T-helper 17 cell (primary cell): ENCODE measurements around the gene D2HGDH. TPM values are rescaled to one million over a fixed set of nuclear protein-coding genes. Genes with fewer than 3 reads are reported as not detected.

ENCODE experiments used
- ATAC-seq: fragments of 150-1000 bp; cut with Tn5 transposase; 2 replicates; pipeline ENCODE4 v1.10.0; 2021; ENCODE audit warnings: mild to moderate bottlenecking, moderate library complexity
- DNase-seq, 3 donors: peaks; one replicate each; pipeline versions ENCODE4 v3.0.0 to v3.0.0-alpha.2; 2020 to 2021
- H3K9me3 ChIP-seq: one replicate; pipeline ENCODE4 v1.7.0; 2013; ENCODE audit warnings: low read length, mild to moderate bottlenecking; ENCODE audit not compliant: control insufficient read depth, poor library complexity, severe bottlenecking
- H3K27ac Mint-ChIP-seq: one replicate; pipeline ENCODE4 v1.8.0; 2022; ENCODE audit warnings: mild to moderate bottlenecking, moderate library complexity, mixed read lengths
- H3K27me3 Mint-ChIP-seq: one replicate; pipeline ENCODE4 v1.8.0; 2022; ENCODE audit warnings: mixed read lengths
- H3K36me3 Mint-ChIP-seq: one replicate; pipeline ENCODE4 v1.8.0; 2022; ENCODE audit warnings: low read depth, mixed read lengths
- H3K4me1 Mint-ChIP-seq: one replicate; pipeline ENCODE4 v1.8.0; 2022; ENCODE audit warnings: mild to moderate bottlenecking, mixed read lengths
- H3K4me3 Mint-ChIP-seq: one replicate; pipeline ENCODE4 v1.8.0; 2022; ENCODE audit warnings: mild to moderate bottlenecking, moderate library complexity, mixed read lengths
- total RNA-seq, 4 donors: library from RNA in 2 of 4; stranded (reverse) in 2 of 4; gene quantifications; one replicate each; pipeline ENCODE4 v1.2.3 and lab custom pipeline; 2022 to 2026

The D2HGDH gene
- total RNA-seq, result 10 to 100 TPM; 28.0 to 32.6 TPM
- total RNA-seq (lab: John Stamatoyannopoulos, UW), result 24.1 to 45.2 reads per million in 2 donors

- no peaks in the 10 kb centered on the region for H3K36me3 Mint-ChIP-seq
- ATAC-seq (peak; percentile 94), DNase-seq (peak; percentile 90 to 96 (median 91))
- peak within 1 kb of the TSS; percentile 87 for H3K4me3 Mint-ChIP-seq
- no peaks in the 10 kb centered on the region for H3K9me3 ChIP-seq
- no peak within 1 kb of the TSS for H3K27ac Mint-ChIP-seq
- H3K27me3 Mint-ChIP-seq, result no peaks in the 10 kb centered on the region
- peaks cover 23% of the 10 kb centered on the region for H3K4me1 Mint-ChIP-seq
Observed at GRCh38 chr2:241734467-241735208, at the start of gene D2HGDH. Gene D2HGDH (plus strand): TSS chr2:241734630. CDS start chr2:241735225, 595 bp downstream.

GRCh38 chr2:241686324-241686649 is 48.1 kb upstream of the D2HGDH start:
- ATAC-seq, result no peak
- H3K4me1 Mint-ChIP-seq, result peaks cover 14% of the 10 kb centered on the region
- peak overlapping the region; percentile 57 for H3K27ac Mint-ChIP-seq
- peak overlapping the region; percentile 96 for H3K4me3 Mint-ChIP-seq
- no peaks in the 10 kb centered on the region for H3K36me3 Mint-ChIP-seq
- H3K27me3 Mint-ChIP-seq, result no peaks in the 10 kb centered on the region
- DNase-seq, result no peak
- H3K9me3 ChIP-seq, result no peaks in the 10 kb centered on the region

GRCh38 chr2:241686650-241687425 is 47.6 kb upstream of the D2HGDH start, which contains the start of gene DTYMK:
Gene DTYMK (minus strand): TSS chr2:241686815. CDS start chr2:241686783, 32 bp downstream.
- DNase-seq (peak; percentile 94 to 97 (median 96)), ATAC-seq (peak; percentile 96)
- H3K36me3 Mint-ChIP-seq, result no peaks in the 10 kb centered on the region
- peaks cover 14% of the 10 kb centered on the region for H3K4me1 Mint-ChIP-seq
- H3K27me3 Mint-ChIP-seq, result no peaks in the 10 kb centered on the region
- H3K27ac Mint-ChIP-seq, result peak within 1 kb of the TSS; percentile 95
- peak within 1 kb of the TSS; percentile 96 for H3K4me3 Mint-ChIP-seq
- no peaks in the 10 kb centered on the region for H3K9me3 ChIP-seq

DNA sequence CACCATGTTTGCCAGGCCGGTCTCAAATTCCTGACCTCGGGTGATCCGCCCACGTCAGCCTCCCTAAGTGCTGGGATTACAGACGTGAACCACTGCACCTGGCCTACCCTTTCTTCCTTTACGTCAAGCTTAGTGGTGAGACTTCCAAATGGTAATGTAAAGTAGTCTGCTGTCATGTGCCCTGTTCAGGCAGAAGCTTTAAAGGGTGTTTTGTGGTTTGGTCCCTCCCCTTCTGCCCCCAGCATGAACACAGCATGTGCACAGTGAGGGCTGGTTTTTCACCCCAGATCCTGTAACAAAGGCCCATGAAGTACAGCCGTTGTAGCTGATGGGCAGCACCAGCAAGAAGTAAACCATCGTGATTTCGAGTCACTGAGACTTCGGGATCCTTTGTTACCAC is 45.1 kb upstream of the D2HGDH start:
- no peaks in the 10 kb centered on the region for H3K9me3 ChIP-seq
- Mint-ChIP-seq H3K4me3 (no peak overlapping the region), H3K36me3 (no peaks in the 10 kb centered on the region), H3K27ac (no peak overlapping the region), H3K27me3 (no peaks in the 10 kb centered on the region), H3K4me1 (peaks cover 11% of the 10 kb centered on the region)
- DNase-seq (no peak), ATAC-seq (no peak)

- Mint-ChIP-seq H3K27ac (no peak overlapping the region), H3K36me3 (no peaks in the 10 kb centered on the region), H3K27me3 (no peaks in the 10 kb centered on the region), H3K4me1 (peaks cover 11% of the 10 kb centered on the region), H3K4me3 (no peak overlapping the region)
- DNase-seq, result no peak
- ATAC-seq, result no peak
- no peaks in the 10 kb centered on the region for H3K9me3 ChIP-seq
Observed at GRCh38 chr2:241690202-241690717, 44.2 kb upstream of the D2HGDH start.

DNA sequence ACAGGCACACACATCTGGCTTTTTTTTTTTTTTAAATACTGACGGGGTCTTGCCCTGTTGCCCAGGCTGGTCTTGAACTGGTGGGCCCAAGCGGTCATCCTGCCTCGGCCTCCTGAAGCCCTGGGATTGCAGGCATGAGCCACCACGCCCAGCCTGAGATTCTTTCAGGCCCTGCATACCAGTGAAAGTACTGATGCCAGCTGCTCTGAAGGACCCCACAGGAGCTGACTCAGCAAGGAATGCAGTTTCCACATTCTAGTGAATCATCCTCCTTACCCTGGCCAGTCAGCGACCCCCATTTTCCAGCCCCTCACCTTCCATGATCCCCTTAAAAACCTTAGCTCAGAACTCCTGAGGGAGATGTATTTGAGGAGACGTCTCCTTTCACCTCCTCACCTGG is 42.0 kb upstream of the D2HGDH start:
- Mint-ChIP-seq H3K27ac (no peak overlapping the region), H3K4me1 (peaks cover 5% of the 10 kb centered on the region), H3K36me3 (no peaks in the 10 kb centered on the region), H3K27me3 (no peaks in the 10 kb centered on the region), H3K4me3 (no peak overlapping the region)
- ATAC-seq, result no peak
- no peak for DNase-seq
- no peaks in the 10 kb centered on the region for H3K9me3 ChIP-seq

DNA sequence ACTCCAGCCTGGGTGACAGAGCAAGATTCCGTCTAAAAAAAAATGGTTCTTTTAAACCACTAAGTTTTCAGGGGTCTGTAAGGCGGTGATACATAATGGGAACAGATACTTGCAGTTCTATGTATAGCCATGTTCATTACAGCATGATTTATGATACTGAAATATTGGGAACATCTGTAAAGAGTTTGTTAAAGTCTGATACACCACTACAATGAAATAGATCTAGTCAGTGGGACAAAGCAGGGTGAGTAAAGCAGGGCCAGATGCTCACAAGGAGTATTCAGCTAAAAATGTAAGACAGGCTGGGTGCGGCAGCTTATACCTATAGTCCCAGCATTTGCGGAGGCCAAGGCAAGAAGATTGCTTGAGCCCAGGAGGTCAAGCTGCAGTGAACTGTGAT is 38.8 kb upstream of the D2HGDH start:
- Mint-ChIP-seq H3K4me1 (peaks cover 5% of the 10 kb centered on the region), H3K27ac (no peak overlapping the region), H3K36me3 (no peaks in the 10 kb centered on the region), H3K4me3 (no peak overlapping the region), H3K27me3 (no peaks in the 10 kb centered on the region)
- H3K9me3 ChIP-seq, result no peaks in the 10 kb centered on the region
- ATAC-seq (no peak), DNase-seq (no peak)

GRCh38 chr2:241701149-241701398 is 33.4 kb upstream of the D2HGDH start:
- no peaks in the 10 kb centered on the region for H3K9me3 ChIP-seq
- H3K4me3 Mint-ChIP-seq, result peak overlapping the region; percentile 94
- H3K27me3 Mint-ChIP-seq, result no peaks in the 10 kb centered on the region
- ATAC-seq (no peak), DNase-seq (no peak)
- peak overlapping the region; percentile 73 for H3K27ac Mint-ChIP-seq
- peaks cover 2% of the 10 kb centered on the region for H3K36me3 Mint-ChIP-seq
- peaks cover 15% of the 10 kb centered on the region for H3K4me1 Mint-ChIP-seq

GRCh38 chr2:241701399-241702154 is 32.9 kb upstream of the D2HGDH start, which contains the start of gene ING5:
Gene ING5 (plus strand): TSS chr2:241702039. CDS start chr2:241702066, 27 bp downstream.
- no peaks in the 10 kb centered on the region for H3K27me3 Mint-ChIP-seq
- DNase-seq, result peak; percentile 93 to 98 (median 96)
- peaks cover 3% of the 10 kb centered on the region for H3K36me3 Mint-ChIP-seq
- H3K4me3 Mint-ChIP-seq, result peak within 1 kb of the TSS; percentile 94
- peaks cover 15% of the 10 kb centered on the region for H3K4me1 Mint-ChIP-seq
- H3K9me3 ChIP-seq, result no peaks in the 10 kb centered on the region
- peak within 1 kb of the TSS; percentile 73 for H3K27ac Mint-ChIP-seq
- ATAC-seq, result peak; percentile 76

DNA sequence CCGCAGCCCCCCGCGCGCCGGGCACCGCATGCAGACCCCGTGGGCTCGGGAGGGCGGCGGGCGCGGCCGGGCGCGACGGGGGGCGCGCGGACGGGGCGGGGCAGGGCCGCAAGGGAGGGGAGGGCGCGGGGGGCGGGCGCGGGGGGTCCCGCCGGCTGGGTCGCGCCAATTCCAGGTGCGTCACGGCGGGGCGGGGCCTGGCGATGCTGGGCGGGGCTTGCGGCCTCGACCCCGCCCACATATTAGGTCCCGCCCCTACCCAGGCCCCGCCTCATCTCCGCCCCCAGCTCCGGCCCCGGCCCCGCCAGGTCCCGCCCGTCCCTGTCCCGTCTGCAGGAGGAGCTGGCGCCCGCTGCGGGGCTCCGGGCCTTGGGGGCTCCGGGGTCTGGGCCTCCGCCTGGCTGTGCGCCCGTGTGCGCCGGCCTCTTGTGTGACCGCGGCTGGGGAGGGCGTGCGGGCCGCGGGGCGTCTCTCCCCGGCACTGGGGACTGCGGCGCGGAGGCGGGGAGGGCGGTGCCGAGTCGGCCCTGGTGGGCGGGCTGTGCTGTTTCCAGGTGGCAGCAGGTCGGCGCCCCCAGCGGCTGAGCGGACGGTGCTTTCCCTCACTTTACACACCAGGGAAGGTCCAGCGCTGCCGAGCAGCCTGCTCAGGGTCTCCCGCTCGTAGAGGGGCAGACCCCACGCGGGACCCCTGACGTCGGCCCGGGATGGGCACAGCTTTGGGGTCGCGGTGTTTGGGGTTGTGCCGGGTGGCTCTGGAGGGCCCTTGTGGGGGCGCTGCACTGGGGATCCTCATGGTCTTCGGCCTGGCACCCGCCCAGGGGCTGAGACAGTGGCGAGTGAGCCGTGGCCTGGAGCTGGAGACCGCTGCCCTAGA is 32.0 kb upstream of the D2HGDH start:
- Mint-ChIP-seq H3K4me1 (peaks cover 15% of the 10 kb centered on the region), H3K27ac (peak overlapping the region; percentile 49), H3K4me3 (peak overlapping the region; percentile 86), H3K27me3 (no peaks in the 10 kb centered on the region), H3K36me3 (peaks cover 5% of the 10 kb centered on the region)
- DNase-seq, result peak; percentile 77 to 85 (median 83)
- peak; percentile 77 for ATAC-seq
- no peaks in the 10 kb centered on the region for H3K9me3 ChIP-seq

DNA sequence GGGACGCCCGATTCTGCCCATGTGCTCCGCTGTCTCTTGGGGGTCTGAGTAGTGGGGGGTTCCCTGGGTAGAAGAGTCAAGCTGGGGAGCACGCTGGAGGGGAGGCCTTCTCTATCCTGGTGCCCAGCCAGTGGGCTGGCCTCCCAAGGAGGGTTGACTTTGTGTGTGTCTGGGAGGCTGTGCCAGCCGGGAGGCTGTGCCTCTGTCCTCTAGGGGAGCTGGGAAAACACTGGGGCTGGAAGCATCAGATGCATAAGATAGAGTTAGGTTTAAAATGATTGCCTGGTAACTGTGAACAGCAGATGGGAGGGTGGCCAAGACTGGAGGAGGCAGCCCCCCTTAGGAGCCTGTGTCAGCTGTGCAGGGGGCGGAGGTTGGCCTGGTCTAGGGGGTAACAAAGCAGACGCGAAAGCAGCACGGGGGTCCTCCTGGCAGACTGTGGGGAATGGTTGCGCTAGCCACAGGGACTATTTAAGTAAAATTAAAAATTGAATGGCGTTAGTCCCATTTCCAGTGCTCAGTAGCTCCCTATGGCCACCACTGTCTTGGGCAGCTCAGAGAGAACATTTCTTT is 31.3 kb upstream of the D2HGDH start:
- Mint-ChIP-seq H3K27me3 (no peaks in the 10 kb centered on the region), H3K36me3 (peaks cover 5% of the 10 kb centered on the region), H3K4me3 (peak overlapping the region; percentile 86), H3K4me1 (peaks cover 15% of the 10 kb centered on the region), H3K27ac (peak overlapping the region; percentile 49)
- ATAC-seq (no peak), DNase-seq (no peak)
- H3K9me3 ChIP-seq, result no peaks in the 10 kb centered on the region

GRCh38 chr2:241706537-241706936 is 27.9 kb upstream of the D2HGDH start:
- H3K27me3 Mint-ChIP-seq, result no peaks in the 10 kb centered on the region
- peaks cover 11% of the 10 kb centered on the region for H3K4me1 Mint-ChIP-seq
- H3K4me3 Mint-ChIP-seq, result no peak overlapping the region
- ATAC-seq (no peak), DNase-seq (no peak)
- no peak overlapping the region for H3K27ac Mint-ChIP-seq
- no peaks in the 10 kb centered on the region for H3K9me3 ChIP-seq
- H3K36me3 Mint-ChIP-seq, result peaks cover 13% of the 10 kb centered on the region
